Osteoblast (primary cell): Measurements from ENCODE around the gene NDUFS2. TPM values are rescaled to one million over a fixed set of nuclear protein-coding genes. Genes with fewer than 3 reads are reported as not detected.

ENCODE experiments used
- DNase-seq: peaks from one replicate; pipeline ENCODE4 v3.0.0; 2011; ENCODE audit warnings: low spot score, mixed read lengths; ENCODE audit not compliant: insufficient read length; ENCODE audit errors: missing footprints
- H2AFZ ChIP-seq: 2 replicates; pipeline ENCODE4 v1.6.0; 2011; ENCODE audit warnings: mild to moderate bottlenecking, low read length
- H3K27ac ChIP-seq: 2 replicates; pipeline ENCODE4 v1.5.1; 2011; ENCODE audit warnings: mild to moderate bottlenecking, low read depth, low read length, moderate library complexity
- H3K27me3 ChIP-seq: 2 replicates; pipeline ENCODE4 v1.6.0; 2012; ENCODE audit warnings: mild to moderate bottlenecking, control low read depth, inconsistent platforms, low read length, moderate library complexity; ENCODE audit not compliant: insufficient read depth
- H3K36me3 ChIP-seq: 2 replicates; pipeline ENCODE4 v1.5.1; 2011; ENCODE audit warnings: mild to moderate bottlenecking, low read length, control low read depth, moderate library complexity; ENCODE audit not compliant: insufficient read depth
- H3K4me1 ChIP-seq: 2 replicates; pipeline ENCODE4 v1.5.1; 2011; ENCODE audit warnings: mild to moderate bottlenecking, low read length, control low read depth, moderate library complexity; ENCODE audit not compliant: insufficient read depth
- H3K4me2 ChIP-seq: 2 replicates; pipeline ENCODE4 v1.6.0; 2011; ENCODE audit warnings: mild to moderate bottlenecking, low read length; ENCODE audit not compliant: insufficient read depth
- H3K4me3 ChIP-seq: fragments of 200-600 bp; sonication (generic); 3 replicates; pipeline ENCODE4 v1.5.1; 2012; ENCODE audit warnings: mild to moderate bottlenecking, low read length, inconsistent platforms; ENCODE audit not compliant: insufficient read depth
- H3K79me2 ChIP-seq: 2 replicates; pipeline ENCODE4 v1.6.0; 2012; ENCODE audit warnings: mild to moderate bottlenecking, low read length, control low read depth, inconsistent platforms; ENCODE audit not compliant: insufficient read depth
- H3K9me3 ChIP-seq: 2 replicates; pipeline ENCODE4 v1.5.1; 2011; ENCODE audit warnings: low read depth, low read length, control low read depth
- H4K20me1 ChIP-seq: 2 replicates; pipeline ENCODE4 v1.6.0; 2012; ENCODE audit warnings: mild to moderate bottlenecking, low read length, control low read depth; ENCODE audit not compliant: insufficient read depth
- total RNA-seq: library from RNA; depleted of rRNA; stranded (reverse); fragments of >200 nt; gene quantifications from 2 replicates; pipeline ENCODE4 v1.2.3, GENCODE V29; 2012
- TF ChIP-seq, protein P1 (sequence below): IDR thresholded peaks from 2 replicates; pipeline ENCODE4 v1.5.1; 2011; ENCODE audit warnings: mild to moderate bottlenecking, low read depth, low read length, moderate library complexity; ENCODE audit errors: extremely low read depth

Gene NDUFS2
- total RNA-seq, 1 donor, result 103 TPM

DNA sequence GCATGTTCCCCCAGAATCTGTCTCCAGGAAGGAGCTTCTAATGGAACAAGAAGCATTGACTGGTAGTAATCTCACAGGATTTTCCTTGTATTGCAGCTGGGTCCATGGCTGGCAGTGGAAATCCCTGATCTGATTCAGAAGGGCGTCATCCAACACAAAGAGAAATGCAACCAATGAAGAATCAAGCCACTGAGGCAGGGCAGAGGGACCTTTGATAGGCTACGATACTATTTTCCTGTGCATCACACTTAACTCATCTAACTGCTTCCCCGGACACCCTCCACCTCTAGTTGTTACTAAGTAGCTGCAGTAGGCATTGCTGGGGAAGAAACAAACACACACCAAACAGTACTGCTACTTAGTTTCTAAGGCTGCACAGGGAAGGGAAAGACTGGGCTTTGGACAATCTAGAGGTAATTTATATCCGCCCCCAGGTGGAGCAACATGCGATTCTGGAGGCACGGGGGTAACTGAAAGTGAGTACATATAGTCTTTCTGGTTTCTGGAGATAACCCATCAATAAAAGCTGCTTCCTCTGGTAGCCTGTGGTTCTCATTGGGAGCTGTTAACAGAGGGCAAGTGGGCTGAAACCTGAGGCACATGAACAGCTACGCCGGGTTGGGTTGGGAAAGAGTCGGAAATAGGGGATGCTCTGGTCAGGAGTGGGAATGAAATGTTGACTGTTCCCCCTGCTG lies 43.7 kb upstream of the NDUFS2 start:
- H4K20me1 ChIP-seq, result no peaks in the 10 kb centered on the region
- TF ChIP-seq, protein P1, sequence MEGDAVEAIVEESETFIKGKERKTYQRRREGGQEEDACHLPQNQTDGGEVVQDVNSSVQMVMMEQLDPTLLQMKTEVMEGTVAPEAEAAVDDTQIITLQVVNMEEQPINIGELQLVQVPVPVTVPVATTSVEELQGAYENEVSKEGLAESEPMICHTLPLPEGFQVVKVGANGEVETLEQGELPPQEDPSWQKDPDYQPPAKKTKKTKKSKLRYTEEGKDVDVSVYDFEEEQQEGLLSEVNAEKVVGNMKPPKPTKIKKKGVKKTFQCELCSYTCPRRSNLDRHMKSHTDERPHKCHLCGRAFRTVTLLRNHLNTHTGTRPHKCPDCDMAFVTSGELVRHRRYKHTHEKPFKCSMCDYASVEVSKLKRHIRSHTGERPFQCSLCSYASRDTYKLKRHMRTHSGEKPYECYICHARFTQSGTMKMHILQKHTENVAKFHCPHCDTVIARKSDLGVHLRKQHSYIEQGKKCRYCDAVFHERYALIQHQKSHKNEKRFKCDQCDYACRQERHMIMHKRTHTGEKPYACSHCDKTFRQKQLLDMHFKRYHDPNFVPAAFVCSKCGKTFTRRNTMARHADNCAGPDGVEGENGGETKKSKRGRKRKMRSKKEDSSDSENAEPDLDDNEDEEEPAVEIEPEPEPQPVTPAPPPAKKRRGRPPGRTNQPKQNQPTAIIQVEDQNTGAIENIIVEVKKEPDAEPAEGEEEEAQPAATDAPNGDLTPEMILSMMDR, result no peak
- no peak for DNase-seq
- H3K79me2 ChIP-seq, result peaks cover 37% of the 10 kb centered on the region
- peak overlapping the region; percentile 99 for H2AFZ ChIP-seq
- peak overlapping the region; percentile 91 for H3K4me3 ChIP-seq
- H3K4me2 ChIP-seq, result peak overlapping the region; percentile 90
- H3K27me3 ChIP-seq, result no peaks in the 10 kb centered on the region
- peak overlapping the region; percentile 93 for H3K27ac ChIP-seq
- H3K9me3 ChIP-seq, result no peaks in the 10 kb centered on the region
- H3K36me3 ChIP-seq, result peaks cover 31% of the 10 kb centered on the region
- peaks cover 18% of the 10 kb centered on the region for H3K4me1 ChIP-seq

DNA sequence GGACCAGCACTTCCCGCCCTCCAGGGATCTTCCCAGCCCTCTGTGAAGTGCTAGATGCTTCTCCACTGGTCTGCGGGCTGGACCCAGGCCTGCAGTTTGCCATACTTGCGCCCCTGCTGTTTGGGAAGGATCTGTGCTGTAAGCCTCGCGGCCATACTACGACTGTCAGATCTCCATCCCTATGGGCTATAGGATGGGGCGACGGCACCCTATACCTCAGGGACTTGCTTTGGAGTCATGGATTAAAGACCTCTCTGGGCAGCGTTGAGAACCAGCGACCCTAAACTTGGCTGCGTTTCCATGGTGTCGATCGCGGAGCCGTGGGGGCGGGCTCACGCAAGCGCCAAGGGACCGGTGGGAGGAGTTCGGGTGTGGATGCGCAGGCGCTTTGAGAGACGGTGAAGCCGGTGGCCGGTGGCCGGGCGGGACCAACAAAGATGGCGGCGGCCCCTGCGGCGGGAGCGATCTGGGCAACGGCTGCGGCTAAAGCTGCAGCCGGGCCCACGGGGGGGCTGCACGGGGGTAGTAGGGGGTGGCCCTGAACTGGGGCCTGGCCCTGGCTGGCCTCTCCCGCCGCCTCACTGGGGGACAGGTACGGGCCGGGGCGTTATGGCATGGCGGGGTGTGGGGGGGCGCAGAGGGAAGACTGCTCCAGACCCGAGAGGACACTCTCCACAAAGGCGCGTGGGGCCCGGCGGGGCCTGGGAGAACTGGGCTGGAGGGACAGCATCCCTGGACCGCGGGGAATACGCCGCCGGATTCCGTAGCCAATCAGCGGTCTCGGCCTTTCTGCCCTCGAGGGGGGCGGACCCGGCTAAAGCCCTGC lies 42.9 kb upstream of the NDUFS2 start, which contains the start of gene USP21:
TSS of gene USP21 (plus strand) at position 414 of the 826 bp plus-strand sequence. CDS start 1,141 bp downstream, outside the sequence.
- Histone ChIP-seq H4K20me1 (no peaks in the 10 kb centered on the region), H3K27ac (peak within 1 kb of the TSS; percentile 93), H3K4me3 (peak within 1 kb of the TSS; percentile 91), H3K4me2 (peak within 1 kb of the TSS; percentile 90), H3K36me3 (peaks cover 39% of the 10 kb centered on the region), H3K79me2 (peaks cover 34% of the 10 kb centered on the region), H3K27me3 (no peaks in the 10 kb centered on the region), H2AFZ (peak within 1 kb of the TSS; percentile 99), H3K4me1 (peaks cover 18% of the 10 kb centered on the region), H3K9me3 (no peaks in the 10 kb centered on the region)
- TF ChIP-seq, protein P1, result peak; percentile 50
- peak; percentile 99 for DNase-seq

DNA sequence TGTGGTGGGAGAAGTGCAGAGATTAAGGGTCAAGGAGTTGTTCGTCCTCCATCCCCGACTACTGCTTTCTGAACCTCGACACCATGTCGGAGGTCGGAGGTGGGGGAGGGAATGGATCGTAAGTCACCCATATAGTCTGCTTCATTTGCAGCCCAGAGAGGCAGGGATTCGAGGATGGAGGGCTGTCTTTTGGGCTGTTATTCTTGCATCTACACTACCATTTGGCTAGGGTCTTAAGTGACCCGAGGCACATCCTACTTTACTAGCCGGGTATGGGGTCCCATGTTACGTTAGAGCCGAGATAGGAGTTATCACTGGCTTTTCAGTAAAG lies 42.3 kb upstream of the NDUFS2 start:
- peaks cover 15% of the 10 kb centered on the region for H3K4me1 ChIP-seq
- peaks cover 29% of the 10 kb centered on the region for H3K79me2 ChIP-seq
- peak overlapping the region; percentile 91 for H3K4me3 ChIP-seq
- TF ChIP-seq, protein P1, result no peak
- no peak for DNase-seq
- peak overlapping the region; percentile 90 for H3K4me2 ChIP-seq
- H3K9me3 ChIP-seq, result no peaks in the 10 kb centered on the region
- peak overlapping the region; percentile 93 for H3K27ac ChIP-seq
- peak overlapping the region; percentile 80 for H2AFZ ChIP-seq
- H3K27me3 ChIP-seq, result no peaks in the 10 kb centered on the region
- H4K20me1 ChIP-seq, result no peaks in the 10 kb centered on the region
- H3K36me3 ChIP-seq, result peaks cover 45% of the 10 kb centered on the region

DNA sequence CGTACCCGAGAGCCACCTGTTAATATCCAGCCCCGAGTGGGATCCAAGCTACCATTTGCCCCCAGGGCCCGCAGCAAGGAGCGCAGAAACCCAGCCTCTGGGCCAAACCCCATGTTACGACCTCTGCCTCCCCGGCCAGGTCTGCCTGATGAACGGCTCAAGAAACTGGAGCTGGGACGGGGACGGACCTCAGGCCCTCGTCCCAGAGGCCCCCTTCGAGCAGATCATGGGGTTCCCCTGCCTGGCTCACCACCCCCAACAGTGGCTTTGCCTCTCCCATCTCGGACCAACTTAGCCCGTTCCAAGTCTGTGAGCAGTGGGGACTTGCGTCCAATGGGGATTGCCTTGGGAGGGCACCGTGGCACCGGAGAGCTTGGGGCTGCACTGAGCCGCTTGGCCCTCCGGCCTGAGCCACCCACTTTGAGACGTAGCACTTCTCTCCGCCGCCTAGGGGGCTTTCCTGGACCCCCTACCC lies 41.5 kb upstream of the NDUFS2 start:
- Histone ChIP-seq H3K36me3 (peaks cover 48% of the 10 kb centered on the region), H2AFZ (no peak overlapping the region), H3K27me3 (no peaks in the 10 kb centered on the region), H3K27ac (no peak overlapping the region), H3K4me1 (peaks cover 20% of the 10 kb centered on the region), H3K4me3 (no peak overlapping the region), H3K79me2 (peaks cover 22% of the 10 kb centered on the region), H4K20me1 (no peaks in the 10 kb centered on the region), H3K4me2 (peak overlapping the region; percentile 90), H3K9me3 (no peaks in the 10 kb centered on the region)
- peak; percentile 15 for DNase-seq
- TF ChIP-seq, protein P1, result no peak
